Uterus (tissue), 4 donors: ENCODE measurements around the gene FAM162A. TPM values are rescaled to one million over a fixed set of nuclear protein-coding genes. Genes with fewer than 3 reads are reported as not detected.
A peak's percentile ranks its signal among the peaks of the same experiment; 100 is the strongest.

Experiments
- DNase-seq, 2 donors: peaks; one replicate each; pipeline ENCODE4 v3.0.0-alpha.2; 2019 to 2020
- H3K27ac ChIP-seq, 2 donors: fragments of 200-600 bp; sonication (generic); 1 replicate in 1 of 2; 2 replicates in 1 of 2; pipeline ENCODE4 v1.5.1; 2016 to 2018
- H3K27me3 ChIP-seq, 2 donors: fragments of 200-600 bp; sonication (generic); one replicate each; pipeline ENCODE4 v1.5.1; 2018 to 2019; ENCODE audit warnings: control low read depth in 1 of 2
- H3K36me3 ChIP-seq, 2 donors: fragments of 200-600 bp; sonication (generic); one replicate each; pipeline ENCODE4 v1.5.1; 2019; ENCODE audit warnings: control low read depth in 1 of 2
- H3K4me1 ChIP-seq, 2 donors: fragments of 200-600 bp; sonication (generic); one replicate each; pipeline ENCODE4 v1.5.1; 2018 to 2019; ENCODE audit warnings: control low read depth in 1 of 2
- H3K4me3 ChIP-seq, 2 donors: fragments of 200-600 bp; sonication (generic); 1 replicate in 1 of 2; 2 replicates in 1 of 2; pipeline ENCODE4 v1.5.1; 2018 to 2019; ENCODE audit warnings: mild to moderate bottlenecking in 1 of 2
- H3K9me3 ChIP-seq, 2 donors: fragments of 200-600 bp; sonication (generic); one replicate each; pipeline ENCODE4 v1.5.1; 2019; ENCODE audit warnings: control low read depth in 1 of 2
- CTCF ChIP-seq, 4 experiments: fragments of 200-600 bp in 2 of 4; fragments of 450-650 bp in 2 of 4; sonication (generic) in 2 of 4; IDR thresholded peaks; one replicate each; pipeline ENCODE4 v1.5.1; 2016 to 2019; ENCODE audit warnings: antibody characterized with exemption in 4 of 4, mild to moderate bottlenecking in 2 of 4, moderate library complexity in 1 of 4
- POLR2A ChIP-seq, 2 donors: fragments of 450-650 bp; IDR thresholded peaks; one replicate each; pipeline ENCODE4 v1.6.1; 2016; ENCODE audit warnings: antibody characterized with exemption in 2 of 2, mild to moderate bottlenecking in 1 of 2, moderate library complexity in 1 of 2
- intact Hi-C: fragments of 100-400 bp; cut with DNase I; formaldehyde crosslinking; loops from one replicate; pipeline ENCODE4 v1.15.1; 2023; ENCODE audit warnings: low total_unique reads
- small RNA-seq: library from RNA; depleted of rRNA; stranded (forward); fragments of <200 nt; gene quantifications from one replicate; pipeline ENCODE3, GENCODE V24; 2016
- total RNA-seq, 4 donors: library from RNA; depleted of rRNA in 3 of 4; stranded (reverse); fragments of >200 nt in 3 of 4; gene quantifications; one replicate each; pipeline versions ENCODE4 v1.1.0 to v1.2.4, GENCODE V29; 2014 to 2023
- donor health status: DM: yes; HTN: yes; CAD: no.

The FAM162A gene
- total RNA-seq, 4 donors from 2014 or later: 17.6 to 99.9 (median 31.0) TPM

GRCh38 chr3:122457706-122458105, 73.7 kb downstream of the FAM162A start:
- DNase-seq: no peak
- TF ChIP-seq POLR2A (IDR thresholded peaks at IDR 0.05) (no peak), CTCF (IDR thresholded peaks at IDR 0.05) (no peak)
- no peaks in the 10 kb centered on the region for H3K36me3 ChIP-seq

GRCh38 chr3:122458992-122459391, 75.0 kb downstream of the FAM162A start:
- intact Hi-C loops: no loop called here
- no peak overlapping the region for H3K27ac ChIP-seq
- H3K9me3 ChIP-seq: no peaks in the 10 kb centered on the region
- H3K27me3 ChIP-seq: no peaks in the 10 kb centered on the region
- H3K4me1 ChIP-seq: no peaks in the 10 kb centered on the region
- no peak for TF ChIP-seq POLR2A (IDR thresholded peaks at IDR 0.05)
- TF ChIP-seq CTCF (IDR thresholded peaks at IDR 0.05): peak; percentile 29 to 41 (median 32)
- H3K36me3 ChIP-seq: no peaks in the 10 kb centered on the region
- DNase-seq: no peak
- H3K4me3 ChIP-seq: no peak overlapping the region

More at GRCh38 chr3:122457706-122458105, 73.7 kb downstream of the FAM162A start:
- H3K27ac ChIP-seq: no peak overlapping the region
- H3K4me1 ChIP-seq: no peaks in the 10 kb centered on the region
- intact Hi-C loops: no loop called here
- no peaks in the 10 kb centered on the region for H3K9me3 ChIP-seq
- no peak overlapping the region for H3K4me3 ChIP-seq
- H3K27me3 ChIP-seq: no peaks in the 10 kb centered on the region

GRCh38 chr3:122461806-122462205, 77.8 kb downstream of the FAM162A start:
- H3K4me1 ChIP-seq: no peaks in the 10 kb centered on the region
- no peaks in the 10 kb centered on the region for H3K36me3 ChIP-seq
- H3K27ac ChIP-seq: no peak overlapping the region
- H3K9me3 ChIP-seq: no peaks in the 10 kb centered on the region
- DNase-seq: no peak
- TF ChIP-seq CTCF (IDR thresholded peaks at IDR 0.05) (no peak), POLR2A (IDR thresholded peaks at IDR 0.05) (no peak)
- no peak overlapping the region for H3K4me3 ChIP-seq
- H3K27me3 ChIP-seq: no peaks in the 10 kb centered on the region
- intact Hi-C loops: no loop called here

Small RNA genes within 50 kb of the gene (small RNA-seq; reads per million reads assigned to genes)
- gene AC083798.1: not detected

Other genes with a start within 250 kb of the FAM162A start
- not detected for gene CASR, start 200.5 kb upstream of the FAM162A start, total RNA-seq
- 1 to 10 TPM in 2 of 4 donors, not detected in 2; 1.4 to 1.5 TPM for gene CSTA, start 58.9 kb upstream of the FAM162A start, total RNA-seq
- 10 to 100 TPM in 3 of 4 donors, not detected in 1; 14.1 to 20.1 (median 18.9) TPM for gene MIX23, start 951 bp upstream of the FAM162A start, total RNA-seq
- gene WDR5B, start 31.9 kb downstream of the FAM162A start, total RNA-seq: 1 to 10 TPM; 2.4 to 9.8 (median 4.7) TPM
- 10 to 100 TPM; 37.4 to 88.3 (median 46.4) TPM for gene KPNA1, start 130.8 kb downstream of the FAM162A start, total RNA-seq
- 10 to 100 TPM; 16.8 to 80.7 (median 35.8) TPM for gene PARP9, start 180.1 kb downstream of the FAM162A start, total RNA-seq
- gene DTX3L, start 180.2 kb downstream of the FAM162A start, total RNA-seq: 10 to 100 TPM; 12.9 to 38.9 (median 23.3) TPM
- 1 to 10 TPM in 2 of 4 donors, under 1 TPM in 2; under 0.01 to 3.1 (median 1.6) TPM for gene PARP15, start 193.5 kb downstream of the FAM162A start, total RNA-seq